ENCODE data around the gene NFAT5. TPM values are rescaled to one million over a fixed set of nuclear protein-coding genes. Genes with fewer than 3 reads are reported as not detected.
"Not testable (repeated sequence)": the region's sequence is repeated elsewhere in the genome, so short reads cannot be mapped to it uniquely, and the experiment has no call there.

NFAT5 gene
- total RNA-seq, 1 experiment from 2014 or later: 6.7 TPM

DNA sequence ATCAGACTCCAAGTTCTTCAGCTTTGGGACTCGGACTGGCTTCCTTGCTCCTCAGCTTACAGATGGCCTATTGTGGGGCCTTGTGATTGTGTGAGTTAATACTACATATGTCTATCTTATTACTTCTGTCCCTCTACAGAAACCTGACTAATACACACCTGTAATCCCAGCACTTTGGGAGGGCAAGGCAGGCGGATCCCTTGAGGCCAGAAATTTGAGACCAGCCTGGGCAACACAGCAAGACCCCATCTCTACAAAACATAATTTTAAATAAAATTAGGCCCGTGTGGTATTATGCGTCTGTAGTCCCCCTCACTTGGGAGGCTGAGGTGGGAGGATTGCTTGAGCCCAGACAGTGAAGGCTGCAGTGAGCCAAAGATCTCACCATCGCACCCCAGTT, 165.5 kb downstream of the NFAT5 start:
- DNase-seq (ENCODE audit: low read depth, low spot score); in situ Hi-C loops (cut with HindIII; ENCODE audit: low pct_unique_long_range_greater_than_20kb, low sequenced_read_pairs): not testable (repeated sequence)

DNA sequence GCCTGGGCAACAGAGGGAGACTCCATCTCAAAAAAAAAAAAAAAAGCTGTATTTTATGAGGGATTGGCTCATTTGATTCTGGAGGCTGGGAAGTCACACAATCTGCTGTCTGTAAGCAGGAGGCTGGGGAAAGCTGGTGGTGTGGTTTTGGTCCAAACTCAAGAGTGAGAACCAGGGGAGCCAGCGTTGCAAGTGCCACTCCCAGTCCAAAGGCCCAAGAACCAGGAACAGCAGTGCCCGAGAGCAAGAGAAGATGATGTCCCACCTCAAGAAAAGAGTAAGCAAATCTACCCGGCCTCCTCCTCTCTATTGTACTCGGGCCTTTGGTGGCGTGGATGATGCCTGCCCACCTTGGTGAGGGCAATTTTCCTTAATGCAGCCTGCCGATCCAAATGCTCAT, 166.3 kb downstream of the NFAT5 start:
- in situ Hi-C loops (cut with HindIII; ENCODE audit: low pct_unique_long_range_greater_than_20kb, low sequenced_read_pairs): no loop called here
- DNase-seq (ENCODE audit: low read depth, low spot score): no peak

DNA sequence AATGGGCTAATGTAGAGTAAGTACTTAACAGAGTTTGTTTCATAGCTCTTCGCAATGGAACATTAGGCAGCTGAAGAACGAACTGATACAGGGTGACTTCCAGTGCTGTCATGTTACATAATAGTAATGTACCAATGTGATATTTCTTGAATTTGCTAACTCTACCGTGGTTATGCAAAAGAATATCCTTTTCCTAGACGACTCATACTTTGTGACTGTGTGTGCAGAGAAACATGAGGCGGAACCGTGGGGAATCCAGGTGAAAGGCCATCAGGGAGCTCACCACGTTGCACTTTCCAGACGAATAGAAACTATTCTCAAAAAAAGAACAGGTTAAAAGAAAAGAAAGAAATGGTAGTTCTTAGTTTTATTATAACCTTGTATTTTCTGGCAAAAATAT, 175.8 kb downstream of the NFAT5 start:
- in situ Hi-C loops (cut with HindIII; ENCODE audit: low pct_unique_long_range_greater_than_20kb, low sequenced_read_pairs): no loop called here
- DNase-seq (ENCODE audit: low read depth, low spot score): no peak

DNA sequence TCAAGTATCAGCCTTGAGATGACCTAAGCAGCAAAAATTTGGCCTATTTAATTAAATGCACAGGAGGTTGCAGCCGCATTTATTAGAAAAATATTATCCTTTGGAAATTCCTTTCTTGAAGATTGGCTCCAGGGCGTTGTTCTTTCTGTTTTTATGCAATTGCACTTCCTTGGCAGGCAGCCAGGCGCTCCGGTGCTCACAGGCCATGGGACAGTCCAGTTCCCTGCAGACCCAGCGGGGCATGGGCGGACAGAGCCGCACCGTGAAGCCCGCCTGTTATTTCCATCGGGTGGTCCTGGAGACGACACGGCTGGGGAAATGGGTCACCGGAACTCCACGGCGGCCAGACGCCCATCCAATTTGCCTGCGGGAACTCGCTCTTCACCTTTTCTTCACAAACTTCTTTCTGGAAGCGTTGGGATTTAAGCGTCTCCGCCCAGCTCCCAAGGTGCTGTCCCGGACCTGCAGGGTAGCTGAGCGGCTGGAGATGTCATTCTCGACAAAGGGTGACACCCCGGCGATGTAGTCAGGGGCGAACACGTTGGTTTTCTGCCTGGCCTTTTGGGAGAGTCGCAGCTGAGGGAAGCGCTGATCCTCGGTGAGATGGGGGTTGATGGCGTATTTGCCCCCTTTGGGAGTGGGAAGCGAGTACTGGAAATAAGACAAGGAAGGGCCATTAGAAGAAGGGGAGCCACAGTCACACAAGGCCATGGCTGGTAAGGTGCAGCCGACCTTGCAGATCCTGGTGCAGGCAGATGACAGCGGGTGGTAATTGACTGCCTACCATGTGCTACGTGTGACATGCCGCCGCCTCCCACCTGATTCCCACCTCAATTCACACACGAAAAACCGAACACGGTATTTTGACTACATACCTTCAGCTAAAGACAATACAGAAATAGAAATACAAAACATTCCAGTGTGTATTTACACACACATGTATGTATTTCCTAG, 176.5 kb downstream of the NFAT5 start:
- in situ Hi-C loops (cut with HindIII; ENCODE audit: low pct_unique_long_range_greater_than_20kb, low sequenced_read_pairs): no loop called here
- no peak for DNase-seq (ENCODE audit: low read depth, low spot score)

DNA sequence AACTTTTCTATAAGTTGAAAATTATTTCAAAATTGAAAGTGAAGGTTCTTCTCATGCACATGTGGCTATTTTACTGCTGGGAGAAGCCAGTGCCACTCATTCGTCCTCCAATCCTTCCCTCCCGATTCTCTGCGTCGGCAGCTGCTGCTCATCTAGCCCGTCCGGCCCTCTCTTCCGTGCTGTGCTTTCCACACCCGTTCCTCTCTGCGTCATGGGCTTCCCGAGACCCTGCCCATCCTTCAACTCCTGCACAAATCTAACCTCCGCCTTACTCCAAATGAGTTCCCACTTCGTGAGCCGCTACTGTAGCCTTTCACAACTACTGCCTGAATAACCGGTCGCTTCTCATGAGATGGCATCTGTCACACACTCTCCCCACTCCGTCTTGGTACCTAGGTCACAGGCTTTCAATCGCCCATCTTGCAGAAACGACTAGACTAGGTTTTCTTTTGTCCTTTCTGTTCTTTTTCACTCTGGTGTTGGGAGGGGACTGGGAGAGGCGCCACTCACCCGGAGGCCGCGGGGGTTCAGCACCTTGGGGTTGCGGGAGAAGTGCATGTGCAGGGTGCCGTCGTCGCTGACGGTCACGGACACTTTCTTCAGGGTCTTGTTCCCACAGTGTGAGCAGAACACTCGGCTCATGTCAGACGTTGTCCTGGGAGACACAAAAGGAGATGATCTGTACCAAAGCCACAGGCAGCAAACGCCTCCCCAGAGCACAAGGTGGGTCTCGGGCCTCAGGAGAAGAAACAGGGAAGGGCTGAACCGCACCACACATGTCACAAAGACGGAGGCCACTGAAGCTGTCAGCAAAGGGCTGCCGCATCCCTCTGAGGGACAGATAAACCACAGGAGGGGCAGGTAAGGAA, 178.8 kb downstream of the NFAT5 start:
- DNase-seq (ENCODE audit: low read depth, low spot score): no peak
- in situ Hi-C loops (cut with HindIII; ENCODE audit: low pct_unique_long_range_greater_than_20kb, low sequenced_read_pairs): no loop called here

DNA sequence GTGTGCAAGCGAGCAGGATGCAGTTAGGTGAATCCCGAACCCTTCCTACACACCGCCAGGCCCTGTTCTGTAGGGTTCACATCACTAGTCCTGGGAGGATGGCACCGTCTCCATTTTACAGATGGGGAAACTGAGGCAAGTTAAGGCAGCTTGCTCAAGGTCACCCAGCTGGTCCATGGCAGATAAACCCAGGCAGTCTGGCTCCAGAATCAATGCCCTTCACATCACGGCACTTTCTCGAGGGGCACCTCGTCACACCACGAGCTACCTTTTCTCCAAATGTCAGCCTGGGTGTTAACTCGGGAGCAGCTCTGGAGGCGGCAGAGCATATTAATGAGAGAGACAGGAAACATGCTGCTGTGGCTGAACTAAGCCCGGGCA, 179.5 kb downstream of the NFAT5 start:
- in situ Hi-C loops (cut with HindIII; ENCODE audit: low pct_unique_long_range_greater_than_20kb, low sequenced_read_pairs): no loop called here
- no peak for DNase-seq (ENCODE audit: low read depth, low spot score)

DNA sequence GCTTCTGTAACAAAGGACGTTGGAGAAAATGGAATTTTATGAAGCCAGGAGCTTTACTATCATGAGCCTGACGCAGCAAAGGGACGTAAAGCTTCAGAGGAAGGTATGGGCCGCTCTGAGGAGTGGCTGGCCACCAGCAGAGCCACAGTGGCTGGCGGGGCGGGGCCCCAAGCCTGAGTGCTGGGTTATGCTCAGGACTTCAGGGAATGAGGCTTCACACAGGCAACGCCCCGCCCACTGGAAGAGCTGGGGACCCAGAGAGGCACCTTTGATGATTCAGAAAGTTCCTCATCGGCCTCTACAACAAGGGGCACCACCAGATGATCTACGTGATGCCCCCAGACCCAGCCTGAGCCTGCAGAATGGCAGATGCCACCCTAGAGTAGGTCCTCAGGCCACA, 180.2 kb downstream of the NFAT5 start:
- no peak for DNase-seq (ENCODE audit: low read depth, low spot score)
- in situ Hi-C loops (cut with HindIII; ENCODE audit: low pct_unique_long_range_greater_than_20kb, low sequenced_read_pairs): no loop called here

DNA sequence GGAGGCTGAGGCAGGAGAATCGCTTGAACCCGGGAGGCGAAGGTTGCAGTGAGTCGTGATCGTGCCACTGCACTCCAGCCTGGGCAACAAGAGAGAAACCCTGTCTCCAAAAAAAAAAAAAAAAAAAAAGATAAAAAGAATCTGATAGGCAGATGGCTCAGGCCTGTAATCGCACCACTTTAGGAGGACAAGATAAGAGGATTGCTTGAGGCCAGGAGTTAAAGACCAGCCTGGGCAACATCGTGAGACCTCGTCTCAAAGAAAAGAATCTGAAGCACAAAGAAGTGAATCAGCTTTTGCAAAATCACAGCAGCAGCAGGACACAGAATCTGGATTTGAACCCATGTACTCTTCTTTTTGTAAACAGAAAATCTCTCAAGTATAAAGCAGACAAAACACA, 181.3 kb downstream of the NFAT5 start:
- in situ Hi-C loops (cut with HindIII; ENCODE audit: low pct_unique_long_range_greater_than_20kb, low sequenced_read_pairs): no loop called here
- no peak for DNase-seq (ENCODE audit: low read depth, low spot score)

DNA sequence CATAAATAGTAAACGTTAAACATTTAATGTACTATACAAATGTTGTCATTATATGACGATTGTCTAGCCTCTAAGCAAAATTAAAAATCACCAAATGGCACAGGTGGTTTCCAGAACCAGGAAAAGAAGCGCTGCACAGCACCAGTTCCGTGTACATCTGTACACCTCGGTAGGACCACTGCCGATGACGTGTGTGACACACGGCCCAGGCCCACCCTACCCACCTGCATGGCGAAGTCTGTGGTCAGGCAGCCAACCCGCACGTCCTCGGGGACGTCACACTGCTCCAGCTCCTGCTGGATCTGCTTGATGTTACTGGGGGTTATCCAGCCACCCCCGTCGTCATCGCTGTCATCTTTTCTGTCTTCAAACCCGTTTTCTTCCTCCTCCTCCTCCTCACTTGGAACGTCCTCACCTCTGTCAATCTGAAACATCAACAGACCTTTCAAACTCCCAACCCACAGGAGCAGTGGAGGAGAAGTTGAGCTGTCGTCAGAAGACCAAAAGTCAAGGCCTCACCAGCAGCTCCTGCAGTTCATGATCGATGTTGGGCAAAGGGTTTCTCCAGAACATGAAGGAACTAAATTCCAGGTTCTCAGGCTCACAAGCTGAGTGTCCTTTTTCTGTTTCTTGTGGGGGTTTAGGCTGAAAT, 183.1 kb downstream of the NFAT5 start:
- no peak for DNase-seq (ENCODE audit: low read depth, low spot score)
- in situ Hi-C loops (cut with HindIII; ENCODE audit: low pct_unique_long_range_greater_than_20kb, low sequenced_read_pairs): no loop called here

DNA sequence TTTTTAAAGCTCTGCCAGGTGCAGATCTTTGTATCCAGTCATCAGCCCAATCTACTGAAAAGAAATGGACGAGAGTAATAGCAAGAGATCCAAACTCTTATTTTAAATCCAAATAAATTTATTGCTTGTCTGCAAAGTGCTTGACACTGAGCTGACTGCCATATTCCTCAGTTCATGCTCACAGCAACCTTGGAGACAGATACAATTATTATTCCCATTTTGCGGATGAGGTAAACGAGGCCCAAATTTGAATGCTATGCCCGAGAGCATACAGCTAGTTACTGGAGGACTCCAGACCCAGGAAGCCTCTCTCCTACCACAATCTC, 188.3 kb downstream of the NFAT5 start:
- no peak for DNase-seq (ENCODE audit: low read depth, low spot score)
- in situ Hi-C loops (cut with HindIII; ENCODE audit: low pct_unique_long_range_greater_than_20kb, low sequenced_read_pairs): no loop called here

Small RNA genes lying within 50 kb of the gene (small RNA-seq; reads per million reads assigned to genes)
- gene MIR1538: 0 reads per million in 2 experiments

Other genes starting within 250 kb of the NFAT5 start
- 31.9 and 39.2 TPM in 2 replicates for gene PDF, start 235.4 kb upstream of the NFAT5 start, total RNA-seq (2014; rRNA removed; shearing (Covaris generic))
- gene COG8, start 226.4 kb upstream of the NFAT5 start, total RNA-seq (2014; rRNA removed; shearing (Covaris generic)): 38.5 and 45.0 TPM in 2 replicates
- 22.8 and 34.1 TPM in 2 replicates for gene NIP7, start 226.2 kb upstream of the NFAT5 start, total RNA-seq (2014; rRNA removed; shearing (Covaris generic))
- gene TMED6, start 214.2 kb upstream of the NFAT5 start, total RNA-seq (2014; rRNA removed; shearing (Covaris generic)): not detected in 2 replicates
- gene TERF2, start 180.0 kb upstream of the NFAT5 start, total RNA-seq (2014; rRNA removed; shearing (Covaris generic)): 6.8 and 12.4 TPM in 2 replicates
- gene CYB5B, start 141.3 kb upstream of the NFAT5 start, total RNA-seq (2014; rRNA removed; shearing (Covaris generic)): 102 and 123 TPM in 2 replicates
- gene NQO1, start 160.6 kb downstream of the NFAT5 start, total RNA-seq (2014; rRNA removed; shearing (Covaris generic)): 1,689 and 1,774 TPM in 2 replicates
- gene NOB1, start 189.0 kb downstream of the NFAT5 start, total RNA-seq (2014; rRNA removed; shearing (Covaris generic)): 14.6 and 16.5 TPM in 2 replicates
- 13.9 and 14.0 TPM in 2 replicates for gene WWP2, start 196.4 kb downstream of the NFAT5 start, total RNA-seq (2014; rRNA removed; shearing (Covaris generic))

All from SK-MEL-5 (cell line).